Uterus (tissue), 2 donors: ENCODE data around the gene TUBB4A.

Experiments
- CTCF ChIP-seq, 4 experiments: fragments of 200-600 bp in 2 of 4; fragments of 450-650 bp in 2 of 4; sonication (generic) in 2 of 4; IDR thresholded peaks; one replicate each; pipeline ENCODE4 v1.5.1; 2016 to 2019; ENCODE audit warnings: antibody characterized with exemption in 4 of 4, mild to moderate bottlenecking in 2 of 4, moderate library complexity in 1 of 4
- POLR2A ChIP-seq, 2 donors: fragments of 450-650 bp; IDR thresholded peaks; one replicate each; pipeline ENCODE4 v1.6.1; 2016; ENCODE audit warnings: antibody characterized with exemption in 2 of 2, mild to moderate bottlenecking in 1 of 2, moderate library complexity in 1 of 2

DNA sequence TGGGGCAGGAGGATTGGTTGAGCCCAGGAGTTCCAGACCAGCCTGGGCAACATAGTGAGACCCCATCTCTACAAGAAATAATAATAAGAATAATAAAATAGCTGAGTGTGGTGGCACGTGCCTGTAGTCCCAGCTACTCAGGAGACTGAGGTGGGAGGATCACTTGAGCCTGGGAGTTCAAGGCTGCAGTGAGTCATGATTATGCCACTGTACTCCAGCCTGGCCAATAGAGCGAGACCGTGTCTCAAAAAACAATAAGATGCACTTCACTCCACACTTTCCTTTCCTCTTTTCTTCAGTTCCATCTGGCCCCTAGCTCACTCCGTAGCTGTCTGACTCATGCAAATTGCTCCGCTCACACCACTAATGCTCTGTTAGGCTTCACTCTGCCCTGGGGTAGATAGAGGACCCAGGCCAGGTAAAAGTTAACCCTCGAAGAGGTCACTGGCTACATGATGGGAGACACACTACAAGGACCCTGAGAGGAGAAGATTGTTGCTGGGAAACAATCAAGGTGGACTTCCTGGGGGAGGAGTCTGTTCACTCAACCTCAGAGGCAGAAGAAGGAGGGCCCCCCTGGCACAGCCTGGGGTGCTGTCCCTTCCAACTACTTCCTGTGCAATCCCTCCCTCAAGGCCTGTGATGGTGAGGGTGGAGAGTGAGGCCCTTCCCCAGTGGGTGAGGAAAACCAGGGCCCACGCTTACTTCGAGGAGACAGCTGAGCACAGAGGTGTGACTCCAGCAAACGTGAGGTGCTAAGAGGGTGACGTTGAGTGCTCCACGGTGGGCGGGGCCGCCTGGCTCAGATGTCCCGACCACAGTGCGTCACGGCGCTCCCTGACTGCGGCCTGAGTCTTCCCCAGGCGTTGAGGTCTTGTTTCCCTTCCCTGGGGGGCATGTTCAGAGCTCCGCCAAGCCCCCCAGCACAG, 19.9 kb upstream of the TUBB4A start:
- TF ChIP-seq CTCF (IDR thresholded peaks at IDR 0.05): no peak
- TF ChIP-seq POLR2A (IDR thresholded peaks at IDR 0.05): no peak
